CD4-positive, alpha-beta T cell (primary cell): ENCODE measurements around the gene TENT4A. TPM values are rescaled to one million over a fixed set of nuclear protein-coding genes. Genes with fewer than 3 reads are reported as not detected.

Experiments
- ATAC-seq: fragments of 200-7000 bp; cut with Tn5 transposase; one replicate; pipeline ENCODE4 v1.10.0; 2022; ENCODE audit warnings: mild to moderate bottlenecking; ENCODE audit not compliant: poor library complexity
- CTCF ChIA-PET: fragments of 350-600 bp; sonication (Branson Sonifier 250); formaldehyde crosslinking; loops from one replicate; lab custom pipeline; 2021; ENCODE audit warnings: antibody characterized with exemption, inconsistent platforms; lab: Charles Lee
- POLR2A ChIA-PET: fragments of 350-600 bp; sonication (Branson Sonifier 250); formaldehyde crosslinking; loops from one replicate; lab custom pipeline; 2021; ENCODE audit warnings: antibody characterized with exemption, inconsistent platforms; lab: Charles Lee
- DNase-seq, 14 experiments: peaks; one replicate each; pipeline ENCODE4 v3.0.0-alpha.2; 2013 to 2020; ENCODE audit warnings: mixed read lengths in 2 of 14
- H3K27ac ChIP-seq, 2 donors: one replicate each; pipeline versions ENCODE4 v1.5.1 to v1.7.0; 2013; ENCODE audit warnings: low read length in 2 of 2, low read depth in 1 of 2, mild to moderate bottlenecking in 1 of 2
- H3K27me3 ChIP-seq, 2 experiments: 1 replicate in 1 of 2; 2 replicates in 1 of 2; pipeline versions ENCODE4 v1.6.1 to v1.7.0; 2013; ENCODE audit warnings: low read length in 2 of 2, control low read depth in 1 of 2, mild to moderate bottlenecking in 1 of 2, moderate library complexity in 1 of 2; ENCODE audit not compliant: insufficient read depth in 2 of 2, control insufficient read depth in 1 of 2
- H3K36me3 ChIP-seq: one replicate; pipeline ENCODE4 v1.6.1; 2013; ENCODE audit warnings: low read length, control low read depth; ENCODE audit not compliant: insufficient read depth
- H3K4me1 ChIP-seq: one replicate; pipeline ENCODE4 v1.6.1; 2013; ENCODE audit warnings: low read length, control low read depth; ENCODE audit not compliant: insufficient read depth
- H3K4me3 ChIP-seq: one replicate; pipeline ENCODE4 v1.5.1; 2013; ENCODE audit warnings: mild to moderate bottlenecking, low read length, moderate library complexity
- H3K9me3 ChIP-seq, 2 experiments: 1 replicate in 1 of 2; 2 replicates in 1 of 2; pipeline versions ENCODE4 v1.6.1 to v1.7.0; 2013; ENCODE audit warnings: low read length in 2 of 2, mild to moderate bottlenecking in 2 of 2, control low read depth in 1 of 2, moderate library complexity in 1 of 2; ENCODE audit not compliant: control insufficient read depth in 1 of 2, insufficient read depth in 1 of 2
- H3K27ac Mint-ChIP-seq: one replicate; pipeline ENCODE4 v1.8.0; 2020; ENCODE audit warnings: mixed read lengths
- H3K27me3 Mint-ChIP-seq: one replicate; pipeline ENCODE4 v1.8.0; 2021; ENCODE audit warnings: mixed read lengths
- H3K36me3 Mint-ChIP-seq: one replicate; pipeline ENCODE4 v1.8.0; 2021; ENCODE audit warnings: low read depth, mixed read lengths
- H3K4me1 Mint-ChIP-seq: one replicate; pipeline ENCODE4 v1.8.0; 2021; ENCODE audit warnings: low read depth, mixed read lengths
- H3K4me3 Mint-ChIP-seq: one replicate; pipeline ENCODE4 v1.8.0; 2020; ENCODE audit warnings: mild to moderate bottlenecking, mixed read lengths
- H3K9me3 Mint-ChIP-seq: one replicate; pipeline ENCODE4 v1.8.0; 2020; ENCODE audit warnings: mixed read lengths
- intact Hi-C, 2 experiments: fragments of 100-400 bp; cut with DNase I in 1 of 2; cut with micrococcal nuclease in 1 of 2; formaldehyde crosslinking; loops; one replicate each; pipeline versions ENCODE4 v1.15.1 to v1.9.0; 2023 to 2025; cut with DNase I, micrococcal nuclease
- total RNA-seq, 174 experiments: library from RNA in 2 of 174; stranded (reverse) in 2 of 174; gene quantifications; one replicate each; pipeline ENCODE4 v1.2.3 and lab custom pipeline; 2021 to 2026
- TF ChIP-seq, protein P1 (sequence below): fragments of 200-600 bp; IDR thresholded peaks from one replicate; pipeline ENCODE4 v1.8.0; 2022; ENCODE audit warnings: antibody characterized with exemption, mild to moderate bottlenecking

Gene TENT4A
- total RNA-seq, 2 experiments from 2014 or later, result 49.2 to 51.9 TPM

DNA sequence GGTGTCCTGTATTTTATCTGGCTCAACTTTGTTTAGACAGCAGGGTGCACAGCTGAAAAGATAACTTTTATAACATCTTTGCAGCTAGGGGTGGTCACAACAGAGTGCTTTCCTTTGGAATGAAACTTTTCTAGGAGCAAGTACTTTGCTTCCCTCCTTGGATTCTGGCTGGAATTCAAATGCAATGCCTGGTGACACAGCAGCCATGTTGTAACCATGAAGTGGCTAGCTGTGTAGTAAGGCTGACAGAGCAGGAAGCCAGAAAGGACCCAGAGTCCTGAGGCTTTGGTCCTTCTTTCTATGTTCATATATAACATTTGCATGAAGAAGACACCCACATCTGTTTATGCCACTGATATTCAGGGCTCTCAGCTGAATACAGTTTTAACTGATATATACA lies 48.1 kb downstream of the TENT4A start:
- peaks cover 16% of the 10 kb centered on the region for H3K36me3 Mint-ChIP-seq
- Histone ChIP-seq H3K27ac (no peak overlapping the region), H3K36me3 (peaks cover 12% of the 10 kb centered on the region), H3K4me3 (no peak overlapping the region), H3K9me3 (no peaks in the 10 kb centered on the region), H3K27me3 (no peaks in the 10 kb centered on the region), H3K4me1 (peaks cover 9% of the 10 kb centered on the region)
- DNase-seq, result no peak
- H3K27ac Mint-ChIP-seq, result no peak overlapping the region
- TF ChIP-seq, protein P1, sequence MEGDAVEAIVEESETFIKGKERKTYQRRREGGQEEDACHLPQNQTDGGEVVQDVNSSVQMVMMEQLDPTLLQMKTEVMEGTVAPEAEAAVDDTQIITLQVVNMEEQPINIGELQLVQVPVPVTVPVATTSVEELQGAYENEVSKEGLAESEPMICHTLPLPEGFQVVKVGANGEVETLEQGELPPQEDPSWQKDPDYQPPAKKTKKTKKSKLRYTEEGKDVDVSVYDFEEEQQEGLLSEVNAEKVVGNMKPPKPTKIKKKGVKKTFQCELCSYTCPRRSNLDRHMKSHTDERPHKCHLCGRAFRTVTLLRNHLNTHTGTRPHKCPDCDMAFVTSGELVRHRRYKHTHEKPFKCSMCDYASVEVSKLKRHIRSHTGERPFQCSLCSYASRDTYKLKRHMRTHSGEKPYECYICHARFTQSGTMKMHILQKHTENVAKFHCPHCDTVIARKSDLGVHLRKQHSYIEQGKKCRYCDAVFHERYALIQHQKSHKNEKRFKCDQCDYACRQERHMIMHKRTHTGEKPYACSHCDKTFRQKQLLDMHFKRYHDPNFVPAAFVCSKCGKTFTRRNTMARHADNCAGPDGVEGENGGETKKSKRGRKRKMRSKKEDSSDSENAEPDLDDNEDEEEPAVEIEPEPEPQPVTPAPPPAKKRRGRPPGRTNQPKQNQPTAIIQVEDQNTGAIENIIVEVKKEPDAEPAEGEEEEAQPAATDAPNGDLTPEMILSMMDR, result no peak
- intact Hi-C loops, result loop anchor here in 1 of 2 experiments (10.0 kb wide), 1 partner anchor 1093 kb away; the partner anchor contains the start of gene CFAP90
- CTCF ChIA-PET, result no interaction called here
- no peak overlapping the region for H3K4me3 Mint-ChIP-seq
- POLR2A ChIA-PET, result no interaction called here
- ATAC-seq, result no peak
- H3K4me1 Mint-ChIP-seq, result no peaks in the 10 kb centered on the region
- H3K9me3 Mint-ChIP-seq, result no peaks in the 10 kb centered on the region
- H3K27me3 Mint-ChIP-seq, result no peaks in the 10 kb centered on the region

DNA sequence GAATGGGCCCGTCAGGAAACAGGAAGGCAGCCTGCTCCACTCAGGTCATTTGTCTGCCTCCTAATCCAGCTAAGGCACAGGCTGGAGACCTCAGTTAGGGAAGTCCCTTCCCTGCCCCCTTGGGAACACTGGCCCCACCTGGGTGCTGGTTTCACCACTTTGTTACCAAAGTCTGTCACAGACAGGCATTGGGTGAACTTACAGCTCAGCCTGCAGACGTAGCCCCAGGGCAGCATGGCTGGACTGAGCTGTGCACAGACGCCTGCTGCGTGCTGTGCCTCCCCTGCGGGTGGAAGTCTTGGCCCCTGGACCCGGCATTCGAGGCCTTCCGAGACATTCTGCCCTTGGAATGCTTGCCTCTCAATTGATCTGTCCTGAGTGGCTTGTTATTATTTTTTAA lies 48.9 kb downstream of the TENT4A start:
- Mint-ChIP-seq H3K4me1 (no peaks in the 10 kb centered on the region), H3K27me3 (no peaks in the 10 kb centered on the region), H3K27ac (no peak overlapping the region), H3K36me3 (peaks cover 9% of the 10 kb centered on the region), H3K9me3 (no peaks in the 10 kb centered on the region), H3K4me3 (no peak overlapping the region)
- H3K36me3 ChIP-seq, result peaks cover 5% of the 10 kb centered on the region
- no peaks in the 10 kb centered on the region for H3K9me3 ChIP-seq
- no peak for ATAC-seq
- POLR2A ChIA-PET, result no interaction called here
- CTCF ChIA-PET, result no interaction called here
- no peak for DNase-seq
- TF ChIP-seq, protein P1, result no peak
- no peak overlapping the region for H3K4me3 ChIP-seq
- H3K4me1 ChIP-seq, result peaks cover 14% of the 10 kb centered on the region
- intact Hi-C loops, result loop anchor here in 1 of 2 experiments (10.0 kb wide), 1 partner anchor 1093 kb away; the partner anchor contains the start of gene CFAP90
- no peak overlapping the region for H3K27ac ChIP-seq
- no peaks in the 10 kb centered on the region for H3K27me3 ChIP-seq

DNA sequence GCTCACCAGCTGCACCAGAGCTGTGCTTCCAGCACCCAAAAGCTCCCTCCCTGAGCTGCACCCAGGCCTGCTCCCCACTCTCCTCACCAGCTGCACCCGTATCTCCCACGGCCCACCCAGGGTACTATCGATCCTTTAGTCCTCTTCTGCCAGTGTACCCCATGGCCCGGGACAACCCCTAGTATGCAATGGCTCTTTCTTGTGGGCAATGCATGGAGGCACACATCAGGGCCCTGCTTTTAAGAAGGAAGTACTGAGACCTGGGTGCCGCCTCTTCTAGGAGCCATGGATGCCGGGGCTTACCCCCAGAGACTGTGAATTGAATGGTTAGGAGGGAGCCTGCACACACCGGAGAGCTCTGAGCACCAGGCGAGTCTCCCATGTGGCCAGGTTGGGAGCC lies 49.5 kb downstream of the TENT4A start:
- peaks cover 14% of the 10 kb centered on the region for H3K4me1 ChIP-seq
- Mint-ChIP-seq H3K4me1 (no peaks in the 10 kb centered on the region), H3K9me3 (no peaks in the 10 kb centered on the region), H3K27me3 (no peaks in the 10 kb centered on the region), H3K27ac (no peak overlapping the region), H3K4me3 (no peak overlapping the region), H3K36me3 (peaks cover 5% of the 10 kb centered on the region)
- no peak for DNase-seq
- H3K27ac ChIP-seq, result no peak overlapping the region
- no peak overlapping the region for H3K4me3 ChIP-seq
- ChIA-PET CTCF (interaction anchor here (0.7 kb wide), 1 partner anchor 1221 kb away, joined by 3 read pairs; no protein-coding TSS in a partner anchor), POLR2A (no interaction called here)
- no peak for ATAC-seq
- intact Hi-C loops, result loop anchor here in 1 of 2 experiments (10.0 kb wide), 1 partner anchor 1092 kb away; the partner anchor contains the start of gene CFAP90
- H3K9me3 ChIP-seq, result no peaks in the 10 kb centered on the region
- H3K27me3 ChIP-seq, result no peaks in the 10 kb centered on the region
- TF ChIP-seq, protein P1, result no peak
- peaks cover 4% of the 10 kb centered on the region for H3K36me3 ChIP-seq
